ENCODE measurements around the gene TEX26.

Gene TEX26

GRCh38 chr13:31015199-31015598, 82.7 kb downstream of the TEX26 start:
- H3K4me3 ChIP-seq (replicated peaks; ENCODE audit: low read depth, low read length) = no peak overlapping the region
- TF ChIP-seq CTCF (IDR thresholded peaks at IDR 0.05; ENCODE audit: low read length, missing control alignments) = no peak
- no peak for DNase-seq (ENCODE audit: low read depth)

DNA sequence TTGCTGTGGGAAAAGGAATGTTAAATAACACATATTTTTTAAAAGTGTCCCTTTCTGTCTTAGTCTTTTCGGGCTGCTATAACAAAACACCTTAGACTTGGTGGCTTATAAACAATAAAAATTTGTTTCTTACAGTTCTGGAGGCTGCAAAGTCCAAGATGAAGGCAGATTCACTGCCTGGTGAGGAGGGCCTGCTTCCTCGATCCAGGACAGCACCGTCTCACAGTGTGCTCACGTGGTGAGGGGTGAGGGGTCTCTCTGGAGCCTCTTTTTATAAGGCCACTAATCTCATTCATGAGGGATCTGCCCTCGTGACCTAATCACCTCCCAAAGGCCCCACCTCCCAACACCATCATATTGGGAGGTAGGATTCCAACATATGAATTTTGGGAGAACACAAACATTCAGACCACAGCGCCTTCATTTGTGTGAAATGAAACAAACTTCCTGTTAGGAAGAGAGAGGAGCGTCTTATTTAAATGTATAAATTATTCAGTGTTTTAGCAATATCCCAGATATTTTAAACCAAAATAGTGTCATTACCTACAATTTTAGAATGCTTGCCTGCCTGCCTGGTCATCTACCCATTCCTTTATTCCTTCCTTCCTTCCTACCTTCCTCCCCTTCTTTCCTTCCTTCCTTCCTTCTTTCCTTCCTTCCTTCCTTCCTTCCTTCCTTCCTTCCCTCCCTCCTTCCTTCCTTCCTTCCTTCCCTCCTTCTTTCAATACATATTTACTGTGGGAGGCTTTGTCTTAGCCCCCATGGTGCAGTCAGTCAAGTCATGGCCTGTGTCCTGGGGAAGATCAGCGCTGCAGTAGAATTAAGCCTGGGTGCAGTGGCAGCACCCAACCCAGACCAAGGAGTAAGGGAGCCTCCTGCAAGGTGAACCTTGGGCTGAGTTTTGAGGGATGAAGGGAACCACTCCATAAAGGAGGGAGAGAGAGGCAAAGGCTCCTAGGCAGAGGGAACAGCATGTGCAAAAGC, 84.2 kb downstream of the TEX26 start:
- H3K4me3 ChIP-seq (replicated peaks; ENCODE audit: low read depth, low read length) = no peak overlapping the region

DNA sequence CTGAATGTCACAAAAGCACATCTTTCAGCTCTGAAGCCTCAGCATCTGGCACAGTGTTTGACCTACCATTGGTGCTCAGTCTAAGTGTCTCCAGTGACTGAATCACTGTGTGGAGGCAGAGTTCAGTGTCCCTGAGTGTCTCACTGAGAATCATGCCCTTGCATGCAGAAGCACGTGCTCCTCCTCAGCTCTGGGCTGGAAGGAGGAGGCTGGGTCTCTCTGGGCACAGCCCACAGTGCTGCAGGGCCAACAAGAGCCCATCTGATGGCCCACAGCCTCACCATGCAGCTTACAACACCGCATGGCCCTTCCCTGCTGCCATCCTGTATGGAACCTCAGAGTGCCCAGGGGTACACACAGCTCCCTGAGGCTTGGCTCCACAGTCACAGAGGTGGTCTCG, 86.1 kb downstream of the TEX26 start:
- H3K4me3 ChIP-seq (replicated peaks; ENCODE audit: low read depth, low read length) = no peak overlapping the region
- no peak for TF ChIP-seq CTCF (IDR thresholded peaks at IDR 0.05; ENCODE audit: low read length, missing control alignments)
- DNase-seq (ENCODE audit: low read depth) = no peak

More for the DNA sequence above, 84.2 kb downstream of the TEX26 start:
- TF ChIP-seq CTCF (IDR thresholded peaks at IDR 0.05; ENCODE audit: low read length, missing control alignments) = no peak
- DNase-seq (ENCODE audit: low read depth) = no peak

DNA sequence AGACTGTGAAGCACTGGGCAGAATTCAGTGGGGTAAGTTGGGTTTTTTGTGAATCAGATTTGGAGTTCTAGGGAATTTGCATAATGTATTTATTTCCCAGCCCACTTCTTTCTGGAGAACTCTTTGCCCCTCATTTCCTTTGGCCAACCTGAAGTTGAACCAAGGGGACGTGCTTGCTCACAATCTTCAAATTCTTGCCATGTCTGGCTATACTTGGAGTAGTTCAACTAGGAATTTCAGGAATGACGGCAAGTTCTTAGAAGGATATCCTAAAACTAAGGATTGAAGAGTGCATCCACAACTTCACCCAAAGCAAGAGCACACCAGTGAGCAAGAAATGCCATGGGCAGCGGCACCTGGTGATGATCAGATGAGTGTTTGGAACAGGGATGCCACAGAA, 88.5 kb downstream of the TEX26 start:
- TF ChIP-seq CTCF (IDR thresholded peaks at IDR 0.05; ENCODE audit: low read length, missing control alignments) = no peak
- no peak overlapping the region for H3K4me3 ChIP-seq (replicated peaks; ENCODE audit: low read depth, low read length)
- DNase-seq (ENCODE audit: low read depth) = no peak

GRCh38 chr13:31022288-31022895, 89.9 kb downstream of the TEX26 start:
- H3K4me3 ChIP-seq (replicated peaks; ENCODE audit: low read depth, low read length) = no peak overlapping the region
- no peak for TF ChIP-seq CTCF (IDR thresholded peaks at IDR 0.05; ENCODE audit: low read length, missing control alignments)
- DNase-seq (ENCODE audit: low read depth) = no peak

GRCh38 chr13:31022928-31023530, 90.6 kb downstream of the TEX26 start:
- DNase-seq (ENCODE audit: low read depth) = peak; percentile 10
- H3K4me3 ChIP-seq (replicated peaks; ENCODE audit: low read depth, low read length) = no peak overlapping the region
- no peak for TF ChIP-seq CTCF (IDR thresholded peaks at IDR 0.05; ENCODE audit: low read length, missing control alignments)
